ENCODE measurements around the gene PELI2. TPM values are rescaled to one million over a fixed set of nuclear protein-coding genes. Genes with fewer than 3 reads are reported as not detected.

PELI2 gene
- total RNA-seq, 4 donors from 2014 or later: 0.91 to 10.5 (median 3.9) TPM

- WGBS, 2 donors: 31 to 38% methylated on average over 5 of the region's 5 CpGs
- Histone ChIP-seq H3K4me1 (peaks cover 0 to 53% (median 7%) of the 10 kb centered on the region in 3 donors), H3K36me3 (no peaks in the 10 kb centered on the region), H3K27me3 (no peaks in the 10 kb centered on the region), H3K4me3 (no peak overlapping the region), H3K27ac (no peak overlapping the region), H3K9me3 (no peaks in the 10 kb centered on the region)
- intact Hi-C loops (cut with DNase I): no loop called here
- TF ChIP-seq CTCF (IDR thresholded peaks at IDR 0.05): no peak
- TF ChIP-seq POLR2A (IDR thresholded peaks at IDR 0.05): no peak
- DNase-seq: no peak
Measured at GRCh38 chr14:56216626-56217379, 98.6 kb downstream of the PELI2 start.

GRCh38 chr14:56217380-56218045, 99.3 kb downstream of the PELI2 start:
- Histone ChIP-seq H3K4me1 (peaks cover 0 to 50% (median 7%) of the 10 kb centered on the region in 3 donors), H3K36me3 (no peaks in the 10 kb centered on the region), H3K4me3 (no peak overlapping the region), H3K27me3 (no peaks in the 10 kb centered on the region), H3K9me3 (no peaks in the 10 kb centered on the region), H3K27ac (no peak overlapping the region)
- 58 to 66% methylated on average over 7 of the region's 7 CpGs for WGBS, 2 donors
- intact Hi-C loops (cut with DNase I): no loop called here
- TF ChIP-seq CTCF (IDR thresholded peaks at IDR 0.05): no peak
- no peak for TF ChIP-seq POLR2A (IDR thresholded peaks at IDR 0.05)
- DNase-seq: no peak

- Histone ChIP-seq H3K9me3 (no peaks in the 10 kb centered on the region), H3K27me3 (no peaks in the 10 kb centered on the region), H3K4me1 (peaks cover 0 to 47% (median 7%) of the 10 kb centered on the region in 3 donors), H3K27ac (no peak overlapping the region), H3K36me3 (no peaks in the 10 kb centered on the region), H3K4me3 (no peak overlapping the region)
- TF ChIP-seq CTCF (IDR thresholded peaks at IDR 0.05) (no peak), POLR2A (IDR thresholded peaks at IDR 0.05) (no peak)
- DNase-seq: no peak
- 56 to 66% methylated on average over 7 of the region's 7 CpGs for WGBS, 2 donors
- intact Hi-C loops (cut with DNase I): no loop called here
Measured at GRCh38 chr14:56219666-56220413, 101.6 kb downstream of the PELI2 start.

- H3K27me3 ChIP-seq: no peaks in the 10 kb centered on the region
- TF ChIP-seq POLR2A (IDR thresholded peaks at IDR 0.05): no peak
- no peak for TF ChIP-seq CTCF (IDR thresholded peaks at IDR 0.05)
- H3K4me1 ChIP-seq: peaks cover 0 to 36% (median 7%) of the 10 kb centered on the region in 3 donors
- no peaks in the 10 kb centered on the region for H3K9me3 ChIP-seq
- 63 to 70% methylated on average over 7 of the region's 7 CpGs for WGBS, 2 donors
- H3K27ac ChIP-seq: no peak overlapping the region
- intact Hi-C loops (cut with DNase I): no loop called here
- no peak for DNase-seq
- no peak overlapping the region for H3K4me3 ChIP-seq
- H3K36me3 ChIP-seq: no peaks in the 10 kb centered on the region
Measured at GRCh38 chr14:56221382-56222128, 103.3 kb downstream of the PELI2 start.
